Breast epithelium (tissue), 3 donors: ENCODE results near the gene PLXNC1.

Experiments
- CTCF ChIP-seq, 3 donors: fragments of 450-650 bp; IDR thresholded peaks; one replicate each; pipeline ENCODE4 v1.5.1; 2016 to 2017; ENCODE audit warnings: antibody characterized with exemption in 3 of 3, mild to moderate bottlenecking in 3 of 3, moderate library complexity in 3 of 3
- POLR2A ChIP-seq: fragments of 450-650 bp; IDR thresholded peaks from one replicate; pipeline ENCODE4 v1.6.1; 2016; ENCODE audit warnings: antibody characterized with exemption, mild to moderate bottlenecking, moderate library complexity
- POLR2AphosphoS5 ChIP-seq, 3 donors: sonication (generic); formaldehyde crosslinking; IDR thresholded peaks; one replicate each; pipeline ENCODE4 v1.6.1; 2017; ENCODE audit warnings: antibody characterized with exemption in 3 of 3

GRCh38 chr12:94280063-94280462, 131.7 kb downstream of the PLXNC1 start:
- TF ChIP-seq POLR2AphosphoS5 (IDR thresholded peaks at IDR 0.05) (no peak), CTCF (IDR thresholded peaks at IDR 0.05) (no peak), POLR2A (no peak)
